T-cell (primary cell): Measurements from ENCODE around the gene PPM1L. TPM values are rescaled to one million over a fixed set of nuclear protein-coding genes. Genes with fewer than 3 reads are reported as not detected.

ENCODE experiments used
- ATAC-seq, 4 experiments: fragments of 200-7000 bp in 3 of 4; fragments of 150-1000 bp in 1 of 4; cut with Tn5 transposase; replicated peaks in 1 of 4; 1 replicate in 3 of 4; 2 replicates in 1 of 4; pipeline ENCODE4 v1.10.0; 2021; ENCODE audit warnings: moderate library complexity in 3 of 4, mild to moderate bottlenecking in 2 of 4, moderate number of reproducible peaks in 1 of 4
- CTCF ChIA-PET, 2 donors: fragments of 300-600 bp; sonication (Branson Sonifier 250); formaldehyde crosslinking; loops; one replicate each; lab custom pipeline; 2022; ENCODE audit warnings: antibody characterized with exemption in 2 of 2; lab: Charles Lee
- POLR2A ChIA-PET, 2 donors: fragments of 300-600 bp; sonication (Branson Sonifier 250); formaldehyde crosslinking; loops; one replicate each; lab custom pipeline; 2022; ENCODE audit warnings: antibody characterized with exemption in 2 of 2; lab: Charles Lee
- DNase-seq, 35 experiments: peaks; one replicate each; pipeline versions ENCODE4 v3.0.0 to v3.0.0-alpha.2; 2013 to 2023
- H3K27ac ChIP-seq: one replicate; pipeline ENCODE4 v1.5.1; 2013; ENCODE audit warnings: low read length
- H3K27me3 ChIP-seq, 2 experiments: replicated peaks in 1 of 2; 1 replicate in 1 of 2; 2 replicates in 1 of 2; pipeline versions ENCODE4 v1.6.1 to v1.7.0; 2013; ENCODE audit warnings: low read length in 1 of 2, mixed read lengths in 1 of 2; ENCODE audit not compliant: control insufficient read depth in 2 of 2, insufficient read depth in 2 of 2; ENCODE audit errors: extremely low read depth in 1 of 2
- H3K36me3 ChIP-seq, 2 donors: 1 replicate in 1 of 2; 2 replicates in 1 of 2; pipeline versions ENCODE4 v1.6.1 to v1.7.0; 2013; ENCODE audit warnings: low read length in 1 of 2; ENCODE audit not compliant: control insufficient read depth in 2 of 2, insufficient read depth in 1 of 2; ENCODE audit errors: extremely low read depth in 1 of 2
- H3K4me1 ChIP-seq, 2 experiments: 1 replicate in 1 of 2; 2 replicates in 1 of 2; pipeline versions ENCODE4 v1.6.1 to v1.7.0; 2013; ENCODE audit warnings: low read length in 2 of 2, mixed read lengths in 1 of 2; ENCODE audit not compliant: insufficient read depth in 2 of 2, control insufficient read depth in 1 of 2; ENCODE audit errors: extremely low read depth in 1 of 2
- H3K4me3 ChIP-seq, 2 donors: 1 replicate in 1 of 2; 2 replicates in 1 of 2; pipeline versions ENCODE4 v1.5.1 to v1.7.0; 2013; ENCODE audit warnings: mild to moderate bottlenecking in 2 of 2, low read length in 1 of 2, moderate library complexity in 1 of 2; ENCODE audit not compliant: control insufficient read depth in 1 of 2; ENCODE audit errors: extremely low read depth in 1 of 2
- H3K9me3 ChIP-seq: 2 replicates; pipeline ENCODE4 v1.7.0; 2013
- H3K27ac Mint-ChIP-seq, 2 donors: one replicate each; pipeline ENCODE4 v1.8.0; 2020 to 2021; ENCODE audit warnings: mild to moderate bottlenecking in 2 of 2, mixed read lengths in 2 of 2
- H3K27me3 Mint-ChIP-seq, 2 donors: one replicate each; pipeline ENCODE4 v1.8.0; 2021 to 2022; ENCODE audit warnings: mixed read lengths in 2 of 2
- H3K36me3 Mint-ChIP-seq: one replicate; pipeline ENCODE4 v1.8.0; 2021; ENCODE audit warnings: mixed read lengths
- H3K4me1 Mint-ChIP-seq, 3 donors: one replicate each; pipeline ENCODE4 v1.8.0; 2020 to 2022; ENCODE audit warnings: mixed read lengths in 3 of 3, mild to moderate bottlenecking in 1 of 3
- H3K4me3 Mint-ChIP-seq, 3 donors: one replicate each; pipeline ENCODE4 v1.8.0; 2020 to 2022; ENCODE audit warnings: mild to moderate bottlenecking in 3 of 3, mixed read lengths in 3 of 3, moderate library complexity in 3 of 3
- H3K9me3 Mint-ChIP-seq, 3 donors: one replicate each; pipeline ENCODE4 v1.8.0; 2020 to 2022; ENCODE audit warnings: mixed read lengths in 3 of 3
- WGBS: methylation state at CpG from one replicate; pipeline ENCODE4 v1.1.5; 2013; ENCODE audit warnings: missing lambda C conversion rate; ENCODE audit not compliant: insufficient coverage; 5-methylcytosine and 5-hydroxymethylcytosine counted together
- total RNA-seq, 35 experiments: library from RNA in 6 of 35; stranded (reverse) in 6 of 35; fragments of 120-200 nt in 1 of 35; gene quantifications; one replicate each; pipeline versions ENCODE4 v1.2.1 to v1.2.4 and lab custom pipeline; 2013 to 2026

PPM1L gene
- total RNA-seq, 5 donors from 2014 or later (not counting 1 experiment from before 2014, with no cell fraction given): 4.8 to 6.4 (median 5.7) TPM

DNA sequence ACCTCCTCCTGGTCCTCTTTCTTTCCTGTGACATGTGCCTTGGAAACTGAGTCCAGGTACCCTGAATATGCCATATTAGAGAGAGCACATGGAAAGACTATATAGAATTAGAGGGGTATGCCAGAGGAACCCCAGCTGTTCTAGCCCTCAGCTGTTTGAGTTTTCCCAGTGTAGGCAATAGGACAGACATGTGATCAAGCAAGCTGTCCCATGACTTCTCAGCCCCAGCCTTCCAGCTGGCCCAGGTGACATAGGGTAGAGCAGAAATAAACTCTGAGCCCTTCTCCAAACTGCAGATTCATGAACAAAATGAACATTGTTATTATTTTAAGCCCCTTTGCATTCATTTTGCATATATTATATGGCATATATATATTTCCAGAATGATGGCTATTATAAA lies 118.7 kb downstream of the PPM1L start:
- H3K9me3 ChIP-seq: no peaks in the 10 kb centered on the region

GRCh38 chr3:160876643-160877042 lies 120.6 kb downstream of the PPM1L start:
- CTCF ChIA-PET: no interaction called here
- WGBS: no CpG with 5 or more reads among the region's 2 CpGs
- ATAC-seq: no peak

More for the DNA sequence above, 118.7 kb downstream of the PPM1L start:
- peaks cover 4% of the 10 kb centered on the region for H3K36me3 Mint-ChIP-seq
- no peak overlapping the region for H3K27ac Mint-ChIP-seq
- H3K4me3 Mint-ChIP-seq: no peak overlapping the region
- peaks cover 0 to 6% (median 6%) of the 10 kb centered on the region in 3 donors for H3K9me3 Mint-ChIP-seq
- no peaks in the 10 kb centered on the region for H3K4me1 ChIP-seq
- H3K27me3 ChIP-seq: no peaks in the 10 kb centered on the region
- no peak for DNase-seq
- H3K4me3 ChIP-seq: no peak overlapping the region
- CTCF ChIA-PET: no interaction called here
- peaks cover 3 to 7% of the 10 kb centered on the region in 2 donors for H3K27me3 Mint-ChIP-seq
- no peaks in the 10 kb centered on the region for H3K4me1 Mint-ChIP-seq
- H3K36me3 ChIP-seq: no peaks in the 10 kb centered on the region
- ATAC-seq: no peak
- POLR2A ChIA-PET: no interaction called here
- no peak overlapping the region for H3K27ac ChIP-seq

DNA sequence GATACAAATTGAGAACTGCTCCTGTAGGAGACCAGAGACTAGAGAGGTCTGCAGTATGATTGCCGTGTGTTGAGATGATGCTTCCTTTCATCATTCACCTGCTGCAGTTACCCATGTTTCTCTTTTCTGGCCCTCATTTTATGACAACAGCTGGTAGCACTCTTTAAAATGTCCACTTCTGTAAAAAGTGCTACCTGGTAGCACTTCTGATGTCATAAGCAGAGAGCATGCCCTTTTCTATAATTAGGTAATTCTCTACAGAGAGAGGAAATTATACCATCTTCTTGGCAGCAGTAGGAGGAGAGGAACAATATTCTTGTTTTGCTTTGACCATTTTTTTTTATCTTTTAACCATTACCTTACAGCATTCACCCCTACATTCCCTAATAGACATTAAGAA lies 123.8 kb downstream of the PPM1L start:
- no peaks in the 10 kb centered on the region for H3K27me3 ChIP-seq
- no peak overlapping the region for H3K27ac Mint-ChIP-seq
- whole genome bisulfite sequencing: no CpG with 5 or more reads among the region's 1 CpG
- H3K4me1 ChIP-seq: no peaks in the 10 kb centered on the region
- no peak overlapping the region for H3K4me3 ChIP-seq
- CTCF ChIA-PET: no interaction called here
- POLR2A ChIA-PET: no interaction called here
- no peak overlapping the region for H3K4me3 Mint-ChIP-seq
- no peaks in the 10 kb centered on the region for H3K36me3 ChIP-seq
- no peak overlapping the region for H3K27ac ChIP-seq
- H3K9me3 Mint-ChIP-seq: peaks cover 0 to 6% (median 6%) of the 10 kb centered on the region in 3 donors
- no peaks in the 10 kb centered on the region for H3K9me3 ChIP-seq
- H3K27me3 Mint-ChIP-seq: peaks cover 0 to 7% of the 10 kb centered on the region in 2 donors
- ATAC-seq (no peak), DNase-seq (no peak)
- H3K36me3 Mint-ChIP-seq: peaks cover 4% of the 10 kb centered on the region
- no peaks in the 10 kb centered on the region for H3K4me1 Mint-ChIP-seq

More at GRCh38 chr3:160876643-160877042, 120.6 kb downstream of the PPM1L start:
- H3K9me3 Mint-ChIP-seq: peaks cover 0 to 6% (median 6%) of the 10 kb centered on the region in 3 donors
- H3K36me3 Mint-ChIP-seq: peaks cover 4% of the 10 kb centered on the region
- no peak for DNase-seq
- no peak overlapping the region for H3K4me3 Mint-ChIP-seq
- H3K27ac Mint-ChIP-seq: no peak overlapping the region
- peaks cover 0 to 7% of the 10 kb centered on the region in 2 donors for H3K27me3 Mint-ChIP-seq
- H3K4me1 Mint-ChIP-seq: no peaks in the 10 kb centered on the region
- H3K9me3 ChIP-seq: no peaks in the 10 kb centered on the region
- H3K27me3 ChIP-seq: no peaks in the 10 kb centered on the region
- no peaks in the 10 kb centered on the region for H3K36me3 ChIP-seq
- H3K4me3 ChIP-seq: no peak overlapping the region
- POLR2A ChIA-PET: no interaction called here
- no peaks in the 10 kb centered on the region for H3K4me1 ChIP-seq
- no peak overlapping the region for H3K27ac ChIP-seq

DNA sequence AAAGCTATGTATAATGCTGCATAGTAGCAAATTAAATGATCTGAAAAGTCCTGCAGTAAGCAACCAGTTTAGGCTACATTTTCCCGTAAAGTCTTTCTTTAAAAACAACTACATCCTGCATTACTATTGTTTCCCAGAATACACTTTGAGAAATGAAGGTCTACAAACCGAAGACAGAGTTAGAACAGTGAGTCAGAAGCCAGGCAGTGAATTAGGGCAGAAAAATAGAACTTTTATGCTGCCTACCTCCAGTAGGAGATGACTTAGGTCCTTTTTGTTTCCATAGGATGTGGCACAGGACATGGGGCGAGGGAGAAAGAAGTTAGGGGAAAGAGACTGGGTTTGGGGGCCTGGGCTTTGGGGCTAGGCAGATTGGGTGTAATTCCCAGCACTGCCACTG lies 127.3 kb downstream of the PPM1L start:
- no peak for DNase-seq
- ChIA-PET CTCF (no interaction called here), POLR2A (no interaction called here)
- Histone ChIP-seq H3K4me3 (no peak overlapping the region), H3K9me3 (no peaks in the 10 kb centered on the region), H3K27ac (no peak overlapping the region), H3K4me1 (no peaks in the 10 kb centered on the region), H3K27me3 (peaks cover 0 to 8% of the 10 kb centered on the region in 2 experiments), H3K36me3 (no peaks in the 10 kb centered on the region)
- peaks cover 7 to 18% (median 14%) of the 10 kb centered on the region in 3 donors for H3K9me3 Mint-ChIP-seq
- peaks cover 9% of the 10 kb centered on the region for H3K36me3 Mint-ChIP-seq
- 57% methylated on average over 1 of the region's 3 CpGs for WGBS
- H3K4me1 Mint-ChIP-seq: no peaks in the 10 kb centered on the region
- ATAC-seq: no peak
- H3K4me3 Mint-ChIP-seq: no peak overlapping the region
- H3K27ac Mint-ChIP-seq: no peak overlapping the region
- no peaks in the 10 kb centered on the region for H3K27me3 Mint-ChIP-seq

GRCh38 chr3:160885791-160886286 lies 129.8 kb downstream of the PPM1L start:
- ATAC-seq: no peak
- Mint-ChIP-seq H3K4me1 (no peaks in the 10 kb centered on the region), H3K4me3 (no peak overlapping the region), H3K27me3 (no peaks in the 10 kb centered on the region), H3K9me3 (peaks cover 11 to 27% (median 20%) of the 10 kb centered on the region in 3 donors), H3K27ac (no peak overlapping the region), H3K36me3 (peaks cover 9% of the 10 kb centered on the region)
- 0% methylated on average over 1 of the region's 5 CpGs for WGBS
- no peaks in the 10 kb centered on the region for H3K9me3 ChIP-seq
- peaks cover 0 to 8% of the 10 kb centered on the region in 2 experiments for H3K27me3 ChIP-seq
- DNase-seq: no peak
- H3K4me1 ChIP-seq: no peaks in the 10 kb centered on the region
- POLR2A ChIA-PET: no interaction called here
- no peaks in the 10 kb centered on the region for H3K36me3 ChIP-seq
- no peak overlapping the region for H3K4me3 ChIP-seq
- CTCF ChIA-PET: no interaction called here
- H3K27ac ChIP-seq: no peak overlapping the region

DNA sequence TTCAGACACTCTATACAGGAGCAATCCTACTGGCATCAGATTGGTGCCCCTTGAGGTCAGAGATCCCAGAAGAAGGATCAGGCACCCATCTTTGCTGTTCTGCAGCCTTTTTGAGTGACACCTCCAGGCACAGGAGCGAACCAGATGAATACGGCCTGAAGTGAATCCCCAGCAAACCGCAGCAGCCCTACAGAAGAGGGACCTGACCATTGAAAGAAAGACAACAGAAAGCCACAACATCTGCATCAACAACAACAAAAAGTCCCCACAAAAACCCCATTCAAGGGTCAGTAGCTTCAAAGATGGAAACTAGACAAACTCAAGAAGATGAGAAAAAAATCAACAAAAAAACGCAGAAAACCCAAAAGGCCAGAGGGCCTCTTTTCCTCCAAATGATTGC lies 130.4 kb downstream of the PPM1L start:
- H3K4me1 ChIP-seq: no peaks in the 10 kb centered on the region
- H3K9me3 Mint-ChIP-seq: peaks cover 11 to 30% (median 20%) of the 10 kb centered on the region in 3 donors
- DNase-seq (no peak), ATAC-seq (no peak)
- peaks cover 9% of the 10 kb centered on the region for H3K36me3 Mint-ChIP-seq
- H3K4me3 ChIP-seq: no peak overlapping the region
- WGBS: 57% methylated on average over 2 of the region's 4 CpGs
- POLR2A ChIA-PET: no interaction called here
- no peak overlapping the region for H3K27ac Mint-ChIP-seq
- H3K27me3 Mint-ChIP-seq: no peaks in the 10 kb centered on the region
- no peaks in the 10 kb centered on the region for H3K4me1 Mint-ChIP-seq
- no peaks in the 10 kb centered on the region for H3K9me3 ChIP-seq
- peaks cover 0 to 8% of the 10 kb centered on the region in 2 experiments for H3K27me3 ChIP-seq
- CTCF ChIA-PET: interaction anchor here in 1 of 2 donors (0.8 kb wide), 1 partner anchor 15 kb away, joined by 3 read pairs; no protein-coding TSS in a partner anchor
- H3K36me3 ChIP-seq: no peaks in the 10 kb centered on the region
- no peak overlapping the region for H3K4me3 Mint-ChIP-seq
- H3K27ac ChIP-seq: no peak overlapping the region

DNA sequence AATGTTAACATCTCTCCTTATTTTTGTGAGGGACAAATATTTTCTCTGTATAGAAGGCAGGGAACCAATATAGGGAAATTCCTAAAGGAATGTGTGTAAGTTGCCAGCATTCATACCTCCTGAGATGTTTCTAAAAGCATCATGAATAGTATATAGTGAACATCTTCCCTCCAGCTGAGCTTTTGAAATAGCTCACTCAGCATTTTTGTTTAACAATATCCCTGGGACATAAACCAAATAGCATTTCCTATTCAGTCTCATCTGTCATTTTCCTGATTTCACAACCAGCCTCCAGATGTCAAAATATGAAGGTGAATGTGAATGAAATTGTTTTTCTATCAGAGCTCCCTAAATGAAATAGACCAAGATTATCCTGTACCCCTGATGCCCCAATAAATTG lies 137.2 kb downstream of the PPM1L start:
- Mint-ChIP-seq H3K27ac (no peak overlapping the region), H3K27me3 (no peaks in the 10 kb centered on the region), H3K36me3 (no peaks in the 10 kb centered on the region), H3K4me3 (no peak overlapping the region), H3K4me1 (no peaks in the 10 kb centered on the region), H3K9me3 (peaks cover 5 to 14% (median 6%) of the 10 kb centered on the region in 3 donors)
- POLR2A ChIA-PET: no interaction called here
- Histone ChIP-seq H3K27me3 (no peaks in the 10 kb centered on the region), H3K4me1 (no peaks in the 10 kb centered on the region), H3K4me3 (no peak overlapping the region), H3K27ac (no peak overlapping the region), H3K9me3 (no peaks in the 10 kb centered on the region), H3K36me3 (no peaks in the 10 kb centered on the region)
- no peak for DNase-seq
- CTCF ChIA-PET: no interaction called here
- no peak for ATAC-seq
